HEK293T (cell line): ENCODE measurements around the gene LIMCH1.

Source experiments
- BHLHE40 ChIP-seq: fragments of 450-650 bp; IDR thresholded peaks from 2 replicates; pipeline ENCODE4 v1.6.1; 2016; ENCODE audit warnings: mild to moderate bottlenecking, moderate library complexity, borderline replicate concordance
- ELF4 ChIP-seq: fragments of 450-650 bp; IDR thresholded peaks from 2 replicates; pipeline ENCODE4 v1.6.1; 2017; ENCODE audit warnings: antibody characterized with exemption
- FOXA1 ChIP-seq: fragments of 450-650 bp; IDR thresholded peaks from 2 replicates; pipeline ENCODE4 v1.6.1; 2016; ENCODE audit warnings: mild to moderate bottlenecking
- SP1 ChIP-seq: fragments of 450-650 bp; IDR thresholded peaks from 2 replicates; pipeline ENCODE4 v1.6.1; 2017
- ZNF384 ChIP-seq: fragments of 450-650 bp; IDR thresholded peaks from 2 replicates; pipeline ENCODE4 v1.6.1; 2016

- TF ChIP-seq SP1 (no peak), ZNF384 (no peak), FOXA1 (no peak), ELF4 (no peak), BHLHE40 (no peak)
These were observed 10.4 kb downstream of the LIMCH1 start for GRCh38 chr4:41548305-41548880.
